ENCODE results near the gene OTOF.

Gene OTOF

DNA sequence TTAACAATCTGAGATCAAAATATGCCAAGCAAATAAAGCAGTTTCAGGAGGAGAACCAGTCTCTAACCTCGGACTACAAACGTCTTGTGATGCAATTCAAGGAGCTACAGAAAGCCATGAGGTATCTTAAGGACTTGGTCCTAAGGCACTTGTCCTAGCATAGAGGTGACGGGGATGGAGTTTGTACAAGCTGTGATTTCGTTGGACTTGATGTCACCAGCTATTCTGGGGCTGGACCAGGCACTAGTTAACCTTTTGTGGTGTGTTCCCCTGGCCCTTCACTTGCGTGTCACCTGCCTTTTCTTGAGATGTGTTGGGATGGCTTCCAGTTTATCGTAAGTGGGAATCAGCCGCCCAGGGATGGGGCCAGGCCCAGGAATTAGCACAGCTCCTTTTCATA is 33.7 kb downstream of the OTOF start:
- no peak for DNase-seq

- DNase-seq: no peak
Observed at GRCh38 chr2:26442707-26443106, 35.2 kb downstream of the OTOF start.

DNA sequence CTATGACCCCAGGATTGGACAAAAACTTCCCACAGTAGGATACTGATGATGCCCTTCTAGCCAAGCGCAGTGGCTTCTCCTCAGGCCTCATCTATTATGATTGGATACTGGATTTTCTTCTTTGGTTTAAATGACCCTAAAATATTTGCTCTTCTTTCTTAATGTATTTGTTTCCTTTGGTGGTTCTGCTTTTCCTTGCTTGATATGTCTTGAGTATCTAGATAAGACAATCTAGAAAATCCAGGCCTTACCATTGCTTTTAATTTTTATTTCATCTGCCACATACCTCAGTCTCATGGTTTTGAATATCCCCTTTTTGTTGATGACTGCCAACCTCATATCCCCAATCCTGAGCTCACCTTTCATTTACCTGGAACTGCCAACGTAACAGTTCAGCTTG is 35.6 kb downstream of the OTOF start:
- DNase-seq: no peak

DNA sequence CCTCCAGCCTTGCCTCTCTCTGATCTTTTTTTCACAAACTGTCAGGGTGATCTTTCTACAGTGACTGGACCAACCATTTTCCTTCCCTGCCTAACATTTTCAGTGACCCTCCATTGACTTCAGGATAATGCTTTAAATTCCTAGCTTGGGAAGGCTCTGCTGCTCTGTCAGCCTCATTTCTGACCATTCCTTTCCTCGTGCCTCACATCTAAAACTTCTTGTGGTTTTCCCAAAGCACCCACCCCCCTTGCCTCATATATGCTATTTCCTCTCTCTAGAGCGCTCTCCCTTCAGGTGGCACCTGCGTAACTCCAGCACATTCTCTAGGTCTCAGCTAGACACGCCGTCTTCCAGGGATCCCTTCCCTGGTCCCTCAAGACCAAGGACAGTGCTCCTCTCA is 39.0 kb downstream of the OTOF start:
- DNase-seq: no peak

DNA sequence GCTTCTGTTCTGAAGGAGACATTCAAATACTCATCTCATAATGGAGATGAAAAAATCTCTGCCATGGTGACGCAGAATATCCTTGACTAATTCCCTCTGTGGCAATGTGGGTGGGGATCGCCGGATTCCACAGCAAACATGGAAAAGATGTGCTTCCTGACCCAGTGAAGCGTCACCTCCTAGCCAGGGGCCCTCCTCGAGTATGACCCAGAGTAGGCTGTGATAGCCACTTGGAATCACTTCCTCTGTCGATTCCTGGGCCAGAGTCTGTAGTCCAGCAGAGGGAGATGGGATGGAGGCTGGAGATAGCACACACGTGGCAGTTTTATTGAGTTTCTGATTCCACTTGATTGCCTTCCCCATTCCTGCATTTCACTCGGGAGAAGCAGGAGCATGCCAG is 39.4 kb downstream of the OTOF start:
- DNase-seq: no peak

GRCh38 chr2:26435106-26435505 is 42.8 kb downstream of the OTOF start:
- no peak for DNase-seq

GRCh38 chr2:26432859-26433258 is 45.1 kb downstream of the OTOF start:
- no peak for DNase-seq

- DNase-seq: no peak
Observed at GRCh38 chr2:26432363-26432762, 45.6 kb downstream of the OTOF start.

DNA sequence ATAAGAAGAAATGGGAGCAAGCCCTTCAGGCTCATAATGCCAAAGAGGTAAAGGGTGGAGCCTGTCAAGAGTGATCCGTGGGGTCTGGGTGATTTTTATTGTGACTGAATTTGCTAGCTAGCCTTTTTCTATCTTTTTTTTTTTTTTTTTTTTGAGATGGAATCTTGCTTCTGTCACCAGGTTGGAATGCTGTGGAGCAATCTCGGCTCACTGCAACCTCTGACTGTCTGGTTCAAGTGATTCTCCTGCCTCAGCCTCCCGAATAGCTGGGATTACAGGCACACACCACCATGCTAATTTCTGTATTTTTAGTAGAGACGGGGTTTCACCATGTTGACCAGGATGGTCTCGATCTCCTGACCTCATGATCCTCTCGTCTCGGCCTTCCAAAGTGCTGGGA is 47.1 kb downstream of the OTOF start:
- no peak for DNase-seq

- DNase-seq: peak; percentile 80
Observed at GRCh38 chr2:26429779-26430578, 47.9 kb downstream of the OTOF start.

- DNase-seq: no peak
Observed at GRCh38 chr2:26428846-26429245, 49.1 kb downstream of the OTOF start.

- DNase-seq: no peak
Observed at GRCh38 chr2:26424221-26424620, 53.7 kb downstream of the OTOF start.

- DNase-seq: no peak
Observed at GRCh38 chr2:26423750-26424149, 54.2 kb downstream of the OTOF start.

- no peak for DNase-seq
Observed at GRCh38 chr2:26422947-26423629, 54.8 kb downstream of the OTOF start.

DNA sequence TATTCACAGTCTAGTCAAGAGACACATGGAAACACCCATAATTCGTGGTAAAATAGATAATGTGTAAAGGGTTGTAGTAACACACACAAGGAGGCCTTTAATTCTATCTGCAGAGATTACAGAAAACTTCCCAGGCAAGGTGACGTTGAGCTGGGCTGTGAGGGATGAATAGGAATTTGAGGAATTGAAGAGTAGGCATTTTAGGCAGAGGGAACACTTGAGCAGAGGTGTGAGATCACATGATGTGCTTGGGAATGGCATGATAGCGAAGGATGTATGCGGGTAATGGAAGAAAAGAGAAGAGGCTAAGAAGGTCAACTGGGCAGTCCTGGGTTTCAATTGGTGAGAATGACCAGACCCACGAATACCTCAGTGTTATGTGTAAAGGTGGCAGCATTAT is 56.0 kb downstream of the OTOF start:
- DNase-seq: no peak

GRCh38 chr2:26414311-26414710 is 63.6 kb downstream of the OTOF start:
- no peak for DNase-seq

- DNase-seq: no peak
Observed at GRCh38 chr2:26412091-26412673, 65.7 kb downstream of the OTOF start.

DNA sequence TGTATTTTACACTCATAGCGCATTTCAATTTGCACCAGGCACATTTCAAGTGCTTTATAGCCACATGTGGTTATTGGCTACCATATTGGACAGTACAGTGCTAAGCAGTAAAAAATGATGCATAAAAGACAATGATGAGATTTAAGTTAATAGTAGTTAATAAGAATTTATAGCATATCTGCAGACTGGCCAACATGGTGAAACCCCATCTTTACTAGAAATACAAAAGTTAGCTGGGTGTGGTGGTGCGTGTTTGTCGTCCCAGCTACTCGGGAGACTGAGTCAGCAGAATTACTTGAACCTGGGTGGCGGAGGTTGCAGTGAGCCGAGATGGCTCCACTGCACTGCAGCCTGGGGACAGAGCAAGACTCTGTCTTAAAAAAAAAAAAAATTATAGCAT is 66.5 kb downstream of the OTOF start:
- DNase-seq: no peak

DNA sequence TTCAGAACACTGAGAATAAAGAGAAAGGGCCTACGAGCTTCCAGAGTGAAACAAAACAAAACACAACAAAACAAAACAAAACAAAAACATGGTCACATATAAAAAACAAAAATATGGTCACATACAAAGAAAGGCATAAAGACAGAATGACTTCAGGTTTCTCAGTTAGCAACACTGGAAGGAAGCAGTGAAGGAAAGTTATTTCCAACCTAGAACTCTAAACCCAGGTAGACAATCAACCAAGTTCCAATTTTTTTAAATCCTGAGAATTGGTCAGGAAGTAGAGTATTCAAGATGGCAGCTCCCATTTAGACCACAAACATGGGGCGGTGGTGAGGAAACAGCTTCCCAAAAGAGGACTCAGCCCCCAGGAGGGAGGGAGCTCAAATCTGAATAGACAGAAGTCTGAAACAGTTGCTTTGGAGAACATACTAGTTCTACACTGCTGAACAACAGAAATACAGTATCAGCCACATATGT is 67.1 kb downstream of the OTOF start:
- DNase-seq: no peak

GRCh38 chr2:26409785-26410184 is 68.1 kb downstream of the OTOF start:
- no peak for DNase-seq

DNA sequence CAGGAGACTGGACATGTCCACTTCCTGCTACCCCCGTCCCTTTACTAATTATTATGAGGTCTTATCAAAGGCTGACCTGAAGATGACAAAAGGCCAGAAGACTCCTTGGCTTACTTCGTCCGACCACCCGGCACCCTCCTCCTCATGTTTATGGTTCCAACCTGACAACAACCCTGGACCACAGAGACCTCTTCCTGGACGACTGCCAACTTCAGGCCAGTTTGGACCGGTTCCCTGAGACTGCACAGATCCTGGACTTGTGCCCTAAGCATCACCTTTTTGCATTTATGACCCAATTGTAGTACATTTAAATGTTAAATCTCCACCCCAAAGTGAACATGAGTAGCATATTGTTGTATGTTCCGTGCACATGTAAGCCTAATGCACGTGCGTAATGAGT is 70.4 kb downstream of the OTOF start:
- no peak for DNase-seq

Data from NCI-H446 treated with DMSO at 0.1 percent for 48 hours (cell line).